Measurements from ENCODE around the gene ADISSP.

ADISSP gene

DNA sequence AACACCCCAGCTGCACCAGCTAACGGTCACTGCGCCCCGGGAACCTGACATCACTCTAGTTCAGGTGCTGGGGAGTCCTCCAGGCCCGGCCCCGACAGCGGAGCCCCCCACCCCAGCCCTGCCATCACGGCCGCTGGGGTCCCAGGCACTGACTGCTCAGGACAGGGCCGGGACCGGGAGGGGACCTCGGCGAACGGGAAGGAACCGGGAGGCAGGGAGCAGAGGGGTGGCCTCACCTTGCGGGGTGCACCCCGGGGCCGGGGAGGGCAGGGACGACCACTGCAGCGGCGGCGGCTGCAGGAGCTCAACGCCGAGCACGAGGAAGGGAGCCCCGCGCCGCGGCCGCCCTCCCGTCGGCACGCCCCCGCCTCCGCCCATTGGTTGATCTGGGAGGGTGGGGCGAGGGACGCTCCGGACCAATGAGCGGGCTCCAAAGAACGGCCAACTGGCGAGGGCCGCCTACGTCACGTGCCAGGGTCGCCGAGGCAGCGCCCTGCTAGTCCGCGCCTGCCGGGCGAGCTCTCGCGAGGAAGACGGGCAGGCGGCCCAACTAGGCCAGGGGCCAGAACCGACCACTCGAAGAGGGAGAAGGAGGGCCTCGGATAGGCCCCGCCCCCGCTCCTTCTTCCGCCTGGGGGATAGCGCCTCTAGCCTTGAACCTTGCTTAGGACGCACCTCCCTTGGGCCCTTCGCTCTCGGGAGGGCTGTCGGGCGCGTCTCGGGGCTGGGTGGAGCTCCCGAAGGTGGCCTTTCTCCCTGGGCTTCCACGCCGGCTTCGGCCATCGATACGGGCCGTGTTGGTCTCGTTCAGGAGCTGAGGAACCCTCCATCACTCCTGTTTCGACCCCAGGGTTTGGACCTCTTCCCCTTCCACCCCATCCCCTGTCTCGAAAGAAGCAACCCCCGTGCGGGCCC, at the start of gene ADISSP:
ADISSP (minus strand) TSS at position 327 of the 915 bp plus-strand sequence. CDS start 7,653 bp downstream, outside the sequence.
- H3K9me3 ChIP-seq (ENCODE audit: control insufficient read depth, insufficient read depth, low read length) = no peaks in the 10 kb centered on the region
- H3K4me3 ChIP-seq (ENCODE audit: low read depth, low read length) = peak within 1 kb of the TSS; percentile 92
- H3K9ac ChIP-seq (ENCODE audit: low read depth, low read length) = peak within 1 kb of the TSS; percentile 60
- H3K4me1 ChIP-seq (ENCODE audit: control insufficient read depth, insufficient read depth, low read length) = peaks cover 3% of the 10 kb centered on the region
- H3K36me3 ChIP-seq (ENCODE audit: control insufficient read depth, insufficient read depth, low read length) = peaks cover 7% of the 10 kb centered on the region
- H3K27me3 ChIP-seq (ENCODE audit: control insufficient read depth, insufficient read depth, low read length) = peaks cover 5% of the 10 kb centered on the region

DNA sequence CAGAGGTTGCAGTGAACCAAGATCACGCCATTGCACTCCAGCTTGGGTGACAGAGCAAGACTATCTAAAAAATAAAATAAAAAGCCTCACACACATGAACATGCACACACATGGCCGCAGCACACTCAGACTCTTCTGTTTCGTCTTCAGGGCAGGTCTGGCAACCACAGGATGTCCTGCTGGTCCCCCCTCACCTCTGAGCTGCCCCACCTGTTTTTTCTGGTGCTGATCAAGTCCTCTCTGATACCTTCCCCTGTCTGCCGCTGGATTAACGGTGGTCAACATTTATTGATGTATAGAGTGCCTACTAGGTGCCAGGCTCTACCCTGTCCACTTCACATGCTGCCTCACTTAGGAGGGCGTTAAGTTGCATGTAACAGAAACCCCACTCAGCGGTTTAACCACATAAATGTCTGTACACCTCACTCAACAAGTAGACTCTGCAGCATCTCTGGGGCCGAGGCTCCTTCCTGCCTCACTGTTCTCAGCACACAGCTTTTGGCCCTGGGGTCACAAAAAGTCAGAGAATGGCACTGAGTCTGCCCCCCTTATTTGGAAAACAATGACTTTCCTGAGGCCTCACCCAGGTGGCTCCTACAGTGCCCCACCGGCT, 48.3 kb upstream of the ADISSP start:
- Histone ChIP-seq H3K4me1 (ENCODE audit: control insufficient read depth, insufficient read depth, low read length) (no peaks in the 10 kb centered on the region), H3K36me3 (ENCODE audit: control insufficient read depth, insufficient read depth, low read length) (no peaks in the 10 kb centered on the region), H3K4me3 (ENCODE audit: low read depth, low read length) (no peak overlapping the region), H3K27me3 (ENCODE audit: control insufficient read depth, insufficient read depth, low read length) (no peaks in the 10 kb centered on the region), H3K9ac (ENCODE audit: low read depth, low read length) (no peak overlapping the region), H3K9me3 (ENCODE audit: control insufficient read depth, insufficient read depth, low read length) (no peaks in the 10 kb centered on the region)

DNA sequence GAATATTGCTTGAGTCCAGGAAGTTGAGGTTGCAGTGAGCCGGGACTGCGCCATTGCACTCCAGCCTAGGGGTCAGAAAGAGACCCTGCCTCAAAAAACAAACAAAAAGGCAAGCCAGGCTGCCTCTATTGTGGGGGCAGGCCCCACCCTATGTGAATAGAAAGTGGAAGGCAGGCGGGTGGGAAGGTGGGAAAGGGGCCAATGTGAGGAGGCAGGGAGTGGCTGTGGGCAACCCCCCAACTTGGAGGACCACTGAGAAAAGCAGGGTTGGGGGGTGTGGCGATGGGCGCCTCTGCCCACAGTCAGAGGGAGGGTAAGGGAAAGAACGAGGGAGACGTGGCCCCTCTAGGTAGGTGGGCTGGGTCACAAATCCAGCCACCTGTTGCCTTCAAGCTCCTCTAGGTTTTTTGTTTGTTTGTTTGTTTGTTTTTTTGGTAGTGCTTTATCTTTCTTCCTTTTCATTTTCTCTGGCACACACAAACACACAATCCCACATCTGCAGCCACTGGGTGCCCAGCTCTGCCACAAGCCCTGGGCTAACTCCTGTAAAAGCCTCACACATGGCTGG, 47.5 kb upstream of the ADISSP start:
- Histone ChIP-seq H3K4me3 (ENCODE audit: low read depth, low read length) (no peak overlapping the region), H3K36me3 (ENCODE audit: control insufficient read depth, insufficient read depth, low read length) (no peaks in the 10 kb centered on the region), H3K4me1 (ENCODE audit: control insufficient read depth, insufficient read depth, low read length) (no peaks in the 10 kb centered on the region), H3K9ac (ENCODE audit: low read depth, low read length) (no peak overlapping the region), H3K27me3 (ENCODE audit: control insufficient read depth, insufficient read depth, low read length) (no peaks in the 10 kb centered on the region), H3K9me3 (ENCODE audit: control insufficient read depth, insufficient read depth, low read length) (no peaks in the 10 kb centered on the region)

GRCh38 chr20:3813848-3814581, 46.5 kb upstream of the ADISSP start:
- Histone ChIP-seq H3K9ac (ENCODE audit: low read depth, low read length) (no peak overlapping the region), H3K4me1 (ENCODE audit: control insufficient read depth, insufficient read depth, low read length) (no peaks in the 10 kb centered on the region), H3K4me3 (ENCODE audit: low read depth, low read length) (no peak overlapping the region), H3K36me3 (ENCODE audit: control insufficient read depth, insufficient read depth, low read length) (no peaks in the 10 kb centered on the region), H3K9me3 (ENCODE audit: control insufficient read depth, insufficient read depth, low read length) (no peaks in the 10 kb centered on the region), H3K27me3 (ENCODE audit: control insufficient read depth, insufficient read depth, low read length) (no peaks in the 10 kb centered on the region)

DNA sequence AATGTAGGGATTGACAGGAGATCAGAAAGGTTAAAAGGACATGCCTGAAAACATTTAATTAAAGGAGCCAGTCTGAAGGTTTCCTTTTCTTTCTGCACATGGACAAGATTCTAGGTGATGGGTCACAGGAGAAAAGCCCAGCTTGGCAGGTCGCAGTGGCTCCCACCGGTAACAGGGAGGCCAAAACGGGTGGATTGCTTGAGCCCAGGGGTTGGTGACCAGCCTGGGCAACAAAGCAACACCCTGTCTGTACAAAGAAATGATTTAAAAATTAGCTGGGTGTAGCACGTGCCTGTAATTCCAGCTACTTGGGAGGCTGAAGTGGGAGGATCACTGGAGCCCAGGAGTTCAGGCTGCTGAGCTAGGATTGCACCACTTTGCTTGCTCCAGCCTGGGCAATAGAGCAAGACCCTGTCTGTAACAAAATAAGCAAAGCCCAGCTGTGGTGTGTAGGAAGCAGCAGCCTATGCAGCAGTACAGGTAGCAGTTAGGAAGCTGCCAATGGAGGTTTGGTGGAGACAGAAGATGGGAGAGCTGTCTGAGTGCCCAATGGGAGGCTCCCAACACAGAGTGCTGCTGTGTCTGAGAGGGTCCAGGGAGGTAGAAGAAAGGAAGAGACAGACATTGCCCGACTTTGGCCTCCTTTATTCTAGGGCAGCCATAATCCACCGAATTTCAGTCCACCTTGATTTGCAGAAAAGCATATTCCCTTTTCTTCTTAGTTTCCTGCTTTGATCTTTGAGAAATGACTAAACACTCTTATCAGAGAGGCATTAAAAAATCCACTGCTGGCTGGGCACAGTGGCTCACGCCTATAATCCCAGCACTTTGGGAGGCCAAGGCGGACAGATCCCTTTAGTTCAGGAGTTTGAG, 45.7 kb upstream of the ADISSP start:
- H3K9ac ChIP-seq (ENCODE audit: low read depth, low read length) = no peak overlapping the region

DNA sequence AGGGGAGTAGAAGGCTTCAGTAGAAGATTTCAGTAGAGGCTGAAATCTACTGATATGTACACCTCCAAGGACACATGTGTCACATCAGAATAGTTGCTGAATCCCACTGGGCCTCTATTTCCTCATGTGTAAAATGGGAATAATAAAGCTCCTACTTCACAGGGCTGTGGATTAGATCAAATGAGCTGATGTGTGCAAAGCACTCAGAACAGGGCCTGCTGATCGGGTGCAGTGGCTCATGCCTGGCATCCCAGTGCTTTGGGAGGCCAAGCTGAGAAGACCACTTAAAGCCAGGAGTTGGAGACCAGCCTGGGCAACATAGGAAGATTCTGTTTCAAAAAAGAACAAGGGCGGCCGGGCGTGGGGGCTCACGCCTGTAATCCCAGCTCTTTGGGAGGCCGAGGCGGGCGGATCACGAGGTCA, 44.7 kb upstream of the ADISSP start:
- H3K36me3 ChIP-seq (ENCODE audit: control insufficient read depth, insufficient read depth, low read length) = no peaks in the 10 kb centered on the region
- no peaks in the 10 kb centered on the region for H3K9me3 ChIP-seq (ENCODE audit: control insufficient read depth, insufficient read depth, low read length)
- H3K4me3 ChIP-seq (ENCODE audit: low read depth, low read length) = no peak overlapping the region
- no peak overlapping the region for H3K9ac ChIP-seq (ENCODE audit: low read depth, low read length)
- no peaks in the 10 kb centered on the region for H3K27me3 ChIP-seq (ENCODE audit: control insufficient read depth, insufficient read depth, low read length)
- peaks cover 8% of the 10 kb centered on the region for H3K4me1 ChIP-seq (ENCODE audit: control insufficient read depth, insufficient read depth, low read length)

More for the DNA sequence above, 45.7 kb upstream of the ADISSP start:
- Histone ChIP-seq H3K4me1 (ENCODE audit: control insufficient read depth, insufficient read depth, low read length) (peaks cover 2% of the 10 kb centered on the region), H3K4me3 (ENCODE audit: low read depth, low read length) (no peak overlapping the region), H3K9me3 (ENCODE audit: control insufficient read depth, insufficient read depth, low read length) (no peaks in the 10 kb centered on the region), H3K36me3 (ENCODE audit: control insufficient read depth, insufficient read depth, low read length) (no peaks in the 10 kb centered on the region), H3K27me3 (ENCODE audit: control insufficient read depth, insufficient read depth, low read length) (no peaks in the 10 kb centered on the region)

DNA sequence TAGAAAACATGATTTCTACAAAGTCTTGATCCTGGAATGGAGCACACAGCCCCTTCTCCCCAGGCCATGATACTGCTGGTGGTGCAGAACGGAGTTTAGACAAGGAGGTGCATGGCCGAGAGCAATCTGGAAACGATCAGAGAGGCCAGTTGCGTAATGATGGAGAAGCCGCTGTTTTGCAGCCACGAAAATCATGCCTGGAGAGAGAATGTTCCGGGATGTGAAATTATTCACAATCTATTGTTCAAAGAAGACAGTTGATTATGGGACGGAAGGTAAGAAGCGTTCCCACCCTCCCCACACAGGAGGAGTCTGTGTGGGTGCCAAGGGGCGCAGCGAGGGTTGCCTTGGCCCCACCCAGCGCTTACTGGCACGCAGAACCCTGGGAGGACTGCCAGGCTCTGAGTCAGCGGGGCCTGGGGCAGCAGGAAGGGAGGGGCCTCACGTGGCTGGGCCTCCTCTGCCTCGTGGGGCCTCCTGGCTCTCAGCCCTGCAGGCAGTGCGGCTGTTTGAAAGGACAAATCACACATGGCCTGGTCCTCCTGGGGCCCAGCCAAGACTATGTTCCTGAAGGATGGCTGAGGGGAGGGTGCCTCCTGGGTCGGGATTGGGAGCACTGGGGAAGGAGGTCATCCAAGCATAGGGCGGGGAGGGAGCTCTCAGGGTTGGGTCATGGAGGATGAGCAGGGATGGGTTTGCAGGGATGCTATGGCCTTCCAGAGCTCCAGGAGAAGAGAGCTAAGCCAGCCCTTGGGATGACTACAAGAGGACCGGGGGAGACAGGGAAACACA, 44.1 kb upstream of the ADISSP start:
- Histone ChIP-seq H3K4me3 (ENCODE audit: low read depth, low read length) (no peak overlapping the region), H3K4me1 (ENCODE audit: control insufficient read depth, insufficient read depth, low read length) (peaks cover 13% of the 10 kb centered on the region), H3K9me3 (ENCODE audit: control insufficient read depth, insufficient read depth, low read length) (no peaks in the 10 kb centered on the region), H3K9ac (ENCODE audit: low read depth, low read length) (no peak overlapping the region), H3K36me3 (ENCODE audit: control insufficient read depth, insufficient read depth, low read length) (no peaks in the 10 kb centered on the region), H3K27me3 (ENCODE audit: control insufficient read depth, insufficient read depth, low read length) (no peaks in the 10 kb centered on the region)

- Histone ChIP-seq H3K36me3 (ENCODE audit: control insufficient read depth, insufficient read depth, low read length) (peaks cover 8% of the 10 kb centered on the region), H3K4me3 (ENCODE audit: low read depth, low read length) (no peak overlapping the region), H3K9ac (ENCODE audit: low read depth, low read length) (no peak overlapping the region), H3K4me1 (ENCODE audit: control insufficient read depth, insufficient read depth, low read length) (peaks cover 16% of the 10 kb centered on the region), H3K27me3 (ENCODE audit: control insufficient read depth, insufficient read depth, low read length) (no peaks in the 10 kb centered on the region), H3K9me3 (ENCODE audit: control insufficient read depth, insufficient read depth, low read length) (no peaks in the 10 kb centered on the region)
Observed at GRCh38 chr20:3808544-3808943, 41.0 kb upstream of the ADISSP start.

DNA sequence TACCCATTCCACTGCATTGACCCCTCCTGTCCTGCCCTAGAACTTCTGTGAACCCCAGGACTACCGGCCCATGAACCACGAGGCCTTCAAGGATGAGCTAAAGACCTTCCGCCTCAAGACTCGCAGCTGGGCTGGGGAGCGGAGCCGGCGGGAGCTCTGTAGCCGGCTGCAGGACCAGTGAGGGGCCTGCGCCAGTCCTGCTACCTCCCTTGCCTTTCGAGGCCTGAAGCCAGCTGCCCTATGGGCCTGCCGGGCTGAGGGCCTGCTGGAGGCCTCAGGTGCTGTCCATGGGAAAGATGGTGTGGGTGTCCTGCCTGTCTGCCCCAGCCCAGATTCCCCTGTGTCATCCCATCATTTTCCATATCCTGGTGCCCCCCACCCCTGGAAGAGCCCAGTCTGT, 37.2 kb upstream of the ADISSP start:
- Histone ChIP-seq H3K4me3 (ENCODE audit: low read depth, low read length) (no peak overlapping the region), H3K36me3 (ENCODE audit: control insufficient read depth, insufficient read depth, low read length) (peaks cover 26% of the 10 kb centered on the region), H3K9me3 (ENCODE audit: control insufficient read depth, insufficient read depth, low read length) (no peaks in the 10 kb centered on the region), H3K4me1 (ENCODE audit: control insufficient read depth, insufficient read depth, low read length) (peaks cover 21% of the 10 kb centered on the region), H3K27me3 (ENCODE audit: control insufficient read depth, insufficient read depth, low read length) (no peaks in the 10 kb centered on the region), H3K9ac (ENCODE audit: low read depth, low read length) (no peak overlapping the region)

GRCh38 chr20:3804254-3804751, 36.8 kb upstream of the ADISSP start:
- Histone ChIP-seq H3K36me3 (ENCODE audit: control insufficient read depth, insufficient read depth, low read length) (peaks cover 26% of the 10 kb centered on the region), H3K9me3 (ENCODE audit: control insufficient read depth, insufficient read depth, low read length) (no peaks in the 10 kb centered on the region), H3K4me1 (ENCODE audit: control insufficient read depth, insufficient read depth, low read length) (peaks cover 23% of the 10 kb centered on the region), H3K4me3 (ENCODE audit: low read depth, low read length) (no peak overlapping the region), H3K9ac (ENCODE audit: low read depth, low read length) (no peak overlapping the region), H3K27me3 (ENCODE audit: control insufficient read depth, insufficient read depth, low read length) (no peaks in the 10 kb centered on the region)

All from iPS-15b (cell line).